Ishikawa (cell line): ENCODE results near the gene EPHA8.

Experiments
- CREB1 ChIP-seq: IDR thresholded peaks from 2 replicates; pipeline ENCODE4 v1.6.1; 2012; ENCODE audit warnings: low read depth
- EGR1 ChIP-seq: IDR thresholded peaks from 2 replicates; pipeline ENCODE4 v1.6.1; 2012
- RAD21 ChIP-seq: IDR thresholded peaks from 2 replicates; pipeline ENCODE4 v1.6.1; 2012; ENCODE audit warnings: low read depth

DNA sequence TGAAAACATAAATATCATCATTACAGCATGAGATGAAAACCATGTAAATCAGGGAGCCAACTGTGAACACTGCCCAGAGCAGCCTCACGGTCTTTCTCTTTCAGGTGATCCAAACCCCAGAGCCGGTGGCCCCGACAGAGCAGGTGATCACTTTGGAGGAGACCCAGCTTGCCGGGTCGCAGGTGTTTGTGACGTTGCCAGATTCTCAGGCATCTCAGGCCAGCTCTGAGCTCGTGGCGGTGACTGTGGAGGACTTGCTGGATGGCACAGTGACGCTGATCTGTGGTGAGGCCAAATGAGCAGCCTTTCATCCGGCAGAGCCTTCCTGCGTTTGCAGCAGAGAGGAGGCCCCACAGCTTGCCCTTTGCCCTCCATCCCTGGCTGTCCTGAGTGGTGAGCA is 37.2 kb upstream of the EPHA8 start:
- TF ChIP-seq EGR1 = no peak
- TF ChIP-seq CREB1 = no peak
- no peak for TF ChIP-seq RAD21
